ENCODE measurements around the gene ADGRB3. TPM values are rescaled to one million over a fixed set of nuclear protein-coding genes. Genes with fewer than 3 reads are reported as not detected.

ADGRB3 gene
- total and polyA plus RNA-seq, 12 donors = 0.47 to 2.1 (median 0.85) TPM

DNA sequence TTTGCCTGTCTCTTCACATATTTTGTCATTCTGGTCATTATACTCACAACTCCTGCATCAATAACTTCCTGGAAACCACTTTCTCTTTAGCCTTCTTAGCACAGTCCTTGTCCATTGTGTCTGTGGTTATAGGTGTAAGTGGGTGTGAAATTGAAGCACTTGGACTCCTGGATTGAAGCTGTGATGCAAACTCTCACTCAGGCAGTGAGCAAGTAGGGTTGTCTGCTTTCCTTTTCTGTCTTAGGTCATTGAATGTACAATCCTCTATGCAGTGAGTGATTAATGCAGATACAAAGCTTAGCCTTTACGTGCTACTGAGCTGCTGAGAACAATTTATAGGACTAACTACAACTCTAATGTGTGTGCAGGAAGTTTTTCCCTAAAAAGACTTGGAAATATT is 54.8 kb downstream of the ADGRB3 start:
- 60% methylated on average over 1 of the region's 1 CpG for WGBS, 2 donors
- H3K27ac ChIP-seq = no peak overlapping the region
- TF ChIP-seq, protein P1, sequence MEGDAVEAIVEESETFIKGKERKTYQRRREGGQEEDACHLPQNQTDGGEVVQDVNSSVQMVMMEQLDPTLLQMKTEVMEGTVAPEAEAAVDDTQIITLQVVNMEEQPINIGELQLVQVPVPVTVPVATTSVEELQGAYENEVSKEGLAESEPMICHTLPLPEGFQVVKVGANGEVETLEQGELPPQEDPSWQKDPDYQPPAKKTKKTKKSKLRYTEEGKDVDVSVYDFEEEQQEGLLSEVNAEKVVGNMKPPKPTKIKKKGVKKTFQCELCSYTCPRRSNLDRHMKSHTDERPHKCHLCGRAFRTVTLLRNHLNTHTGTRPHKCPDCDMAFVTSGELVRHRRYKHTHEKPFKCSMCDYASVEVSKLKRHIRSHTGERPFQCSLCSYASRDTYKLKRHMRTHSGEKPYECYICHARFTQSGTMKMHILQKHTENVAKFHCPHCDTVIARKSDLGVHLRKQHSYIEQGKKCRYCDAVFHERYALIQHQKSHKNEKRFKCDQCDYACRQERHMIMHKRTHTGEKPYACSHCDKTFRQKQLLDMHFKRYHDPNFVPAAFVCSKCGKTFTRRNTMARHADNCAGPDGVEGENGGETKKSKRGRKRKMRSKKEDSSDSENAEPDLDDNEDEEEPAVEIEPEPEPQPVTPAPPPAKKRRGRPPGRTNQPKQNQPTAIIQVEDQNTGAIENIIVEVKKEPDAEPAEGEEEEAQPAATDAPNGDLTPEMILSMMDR (IDR thresholded peaks at IDR 0.05) = no peak
- no peaks in the 10 kb centered on the region for H3K4me1 ChIP-seq
- intact Hi-C loops (cut with DNase I) = loop anchor here in 1 of 10 donors (5.0 kb wide), 1 partner anchor 1263 kb away; no protein-coding TSS in a partner anchor
- no peak for DNase-seq
- ATAC-seq = no peak
- H3K9me3 ChIP-seq = no peaks in the 10 kb centered on the region
- H3K36me3 ChIP-seq = no peaks in the 10 kb centered on the region
- no peaks in the 10 kb centered on the region for H3K27me3 ChIP-seq
- no peak overlapping the region for H3K4me3 ChIP-seq

DNA sequence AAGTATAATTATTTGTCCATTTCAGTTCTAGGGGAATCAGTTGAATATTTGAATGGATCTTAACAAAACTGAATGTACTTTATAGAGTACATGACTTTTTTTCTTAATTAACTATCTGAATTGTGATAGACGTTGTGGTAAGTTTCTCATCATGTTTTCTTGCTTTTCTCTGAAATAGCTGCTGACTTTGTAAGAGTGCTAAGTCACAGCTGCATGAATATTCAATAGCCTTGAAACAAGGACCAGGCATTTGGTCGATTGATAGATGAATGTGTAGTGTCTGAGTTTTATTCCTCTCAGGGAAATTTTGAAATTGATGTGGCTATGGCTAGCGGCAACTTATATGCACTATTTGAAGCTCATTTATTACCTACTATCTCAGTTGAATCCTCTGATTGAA is 56.0 kb downstream of the ADGRB3 start:
- no peak overlapping the region for H3K4me3 ChIP-seq

DNA sequence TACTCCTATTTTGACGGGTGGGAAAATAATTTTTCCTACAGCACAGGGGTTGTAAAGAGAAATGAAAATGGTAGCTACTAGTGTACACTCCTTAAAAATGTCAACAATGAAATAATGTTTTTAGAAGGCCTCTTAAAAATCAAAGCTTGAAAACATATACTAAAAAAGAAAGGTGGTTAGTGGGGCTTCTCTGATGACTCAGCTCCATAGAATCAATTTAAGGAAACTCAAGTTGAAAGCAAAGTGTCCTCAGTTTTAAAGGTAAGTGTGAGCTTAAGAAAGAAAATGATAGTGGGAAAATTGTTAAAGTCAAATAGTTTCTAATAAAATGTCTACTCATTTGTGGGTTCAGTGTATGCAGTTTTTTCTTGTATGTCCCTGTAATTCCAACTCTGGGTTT is 58.2 kb downstream of the ADGRB3 start:
- no peak overlapping the region for H3K27ac ChIP-seq
- H3K4me1 ChIP-seq = no peaks in the 10 kb centered on the region
- intact Hi-C loops (cut with DNase I) = loop anchor here in 1 of 10 donors (5.0 kb wide), 1 partner anchor 1266 kb away; no protein-coding TSS in a partner anchor
- WGBS, 2 donors = 89 to 97% methylated on average over 1 of the region's 1 CpG
- TF ChIP-seq, protein P1 (IDR thresholded peaks at IDR 0.05) = no peak
- no peaks in the 10 kb centered on the region for H3K36me3 ChIP-seq
- H3K9me3 ChIP-seq = no peaks in the 10 kb centered on the region
- DNase-seq = no peak
- ATAC-seq = no peak
- H3K4me3 ChIP-seq = no peak overlapping the region
- H3K27me3 ChIP-seq = no peaks in the 10 kb centered on the region

More for the DNA sequence above, 56.0 kb downstream of the ADGRB3 start:
- TF ChIP-seq, protein P1 (IDR thresholded peaks at IDR 0.05) = no peak
- Histone ChIP-seq H3K4me1 (no peaks in the 10 kb centered on the region), H3K27ac (no peak overlapping the region), H3K9me3 (no peaks in the 10 kb centered on the region), H3K27me3 (no peaks in the 10 kb centered on the region), H3K36me3 (no peaks in the 10 kb centered on the region)
- DNase-seq (no peak), ATAC-seq (no peak)
- WGBS, 2 donors = 80 to 81% methylated on average over 3 of the region's 3 CpGs
- intact Hi-C loops (cut with DNase I) = loop anchor here in 1 of 10 donors (5.0 kb wide), 1 partner anchor 1264 kb away; no protein-coding TSS in a partner anchor

DNA sequence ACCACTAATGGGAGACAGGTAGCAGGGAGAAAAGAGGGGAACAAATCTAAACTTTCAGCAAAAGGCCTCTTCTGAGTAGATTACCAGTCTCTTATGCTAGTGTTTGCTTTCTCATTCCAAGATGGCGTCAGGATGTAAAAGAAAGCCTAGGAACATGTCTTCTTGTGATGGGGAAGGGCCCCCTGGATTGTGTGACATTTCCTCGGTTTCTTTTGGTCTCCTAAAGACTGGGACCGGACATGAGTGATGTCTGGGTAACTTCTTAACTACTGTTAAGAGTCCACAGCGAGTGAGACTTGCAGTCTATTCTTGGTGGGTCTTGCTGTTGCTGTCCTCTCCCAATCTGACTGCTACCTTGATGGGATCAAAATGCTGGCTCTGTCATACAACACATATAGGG is 60.3 kb downstream of the ADGRB3 start:
- H3K27ac ChIP-seq = no peak overlapping the region
- 90 to 92% methylated on average over 4 of the region's 4 CpGs for WGBS, 2 donors
- TF ChIP-seq, protein P1 (IDR thresholded peaks at IDR 0.05) = no peak
- H3K4me3 ChIP-seq = no peak overlapping the region
- DNase-seq = no peak
- intact Hi-C loops (cut with DNase I) = no loop called here
- no peaks in the 10 kb centered on the region for H3K27me3 ChIP-seq
- no peaks in the 10 kb centered on the region for H3K9me3 ChIP-seq
- H3K36me3 ChIP-seq = no peaks in the 10 kb centered on the region
- ATAC-seq = no peak
- H3K4me1 ChIP-seq = no peaks in the 10 kb centered on the region

All from heart right ventricle (tissue), 16 donors.